ENCODE measurements around the gene GRPEL1.

GRCh38 chr4:7034262-7035081 is 33.4 kb downstream of the GRPEL1 start:
- TF ChIP-seq CTCF (IDR thresholded peaks at IDR 0.05; ENCODE audit: low read depth, low read length, missing input control) (no peak), SP1 (IDR thresholded peaks at IDR 0.05) (peak; percentile 61), ZBTB33 (IDR thresholded peaks at IDR 0.05) (no peak), JUND (IDR thresholded peaks at IDR 0.05) (peak; percentile 37 to 82), MAX (IDR thresholded peaks at IDR 0.05) (peak; percentile 19), NR2F2 (IDR thresholded peaks at IDR 0.05) (no peak), EGR1 (IDR thresholded peaks at IDR 0.05; ENCODE audit: low read depth in 2 of 2) (no peak), TAF1 (conservative IDR thresholded peaks at IDR 0.05) (no peak), FOXA2 (IDR thresholded peaks at IDR 0.05) (no peak), RAD21 (IDR thresholded peaks at IDR 0.05) (peak; percentile 51 to 64), ATF3 (IDR thresholded peaks at IDR 0.05) (peak; percentile 38)
